ENCODE measurements around the gene MYH4. TPM values are rescaled to one million over a fixed set of nuclear protein-coding genes. Genes with fewer than 3 reads are reported as not detected.

MYH4 gene
- total and polyA plus RNA-seq, 2 of the 8 experiments (the other 6 are each of a cell fraction or from before 2014, with no cell fraction given): not detected

DNA sequence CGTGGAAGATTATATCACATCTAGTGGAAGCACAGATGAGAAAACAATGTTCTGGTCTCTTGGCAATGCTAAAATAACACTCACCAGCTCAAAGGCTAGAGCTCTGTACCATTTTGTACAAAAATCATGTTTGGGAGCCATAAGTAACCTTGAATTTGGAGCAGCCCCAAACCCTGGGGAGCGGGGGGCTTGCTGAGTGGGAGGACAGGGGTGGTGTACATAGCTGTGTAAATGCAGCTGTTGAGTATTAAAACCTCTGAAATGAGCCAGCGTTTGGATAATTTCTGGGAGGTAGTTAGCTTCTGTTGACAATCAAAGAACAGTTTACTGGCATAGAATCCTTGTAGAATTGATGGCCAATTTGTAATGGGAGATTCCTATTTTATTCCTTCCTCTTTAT, 51.9 kb downstream of the MYH4 start (continued):
- TF ChIP-seq CHD7 (IDR thresholded peaks at IDR 0.05; ENCODE audit: insufficient replicate concordance, low read length) (no peak), SP2 (IDR thresholded peaks at IDR 0.05; ENCODE audit: low read length) (no peak)
